ENCODE results near the gene TOX2.

TOX2 gene

GRCh38 chr20:44113618-44114376 is 199.1 kb downstream of the TOX2 start:
- no peak for DNase-seq

- no peak for DNase-seq
Observed at GRCh38 chr20:44115181-44115580, 200.5 kb downstream of the TOX2 start.

GRCh38 chr20:44115762-44116644 is 201.4 kb downstream of the TOX2 start:
- no peak for DNase-seq

- no peak for DNase-seq
Observed at GRCh38 chr20:44117296-44118184, 202.9 kb downstream of the TOX2 start.

- no peak for DNase-seq
Observed at GRCh38 chr20:44118185-44119033, 203.8 kb downstream of the TOX2 start.
